OCI-LY1 (cell line): Measurements from ENCODE around the gene PRSS21.

Source experiments
- EZH2 ChIP-seq: fragments of 200-600 bp; sonication (generic), shearing (Covaris generic); IDR thresholded peaks from 2 replicates; pipeline ENCODE4 v1.8.0; 2017; ENCODE audit warnings: borderline replicate concordance, mixed run types, mild to moderate bottlenecking, antibody characterized with exemption, low read length, moderate library complexity, mixed read lengths
- TF ChIP-seq, protein P1 (sequence below): fragments of 200-600 bp; sonication (generic), shearing (Covaris generic); IDR thresholded peaks from 2 replicates; pipeline ENCODE4 v1.5.1; 2017; ENCODE audit warnings: mild to moderate bottlenecking, antibody characterized with exemption, low read length, moderate library complexity, mixed read lengths

- TF ChIP-seq, protein P1, sequence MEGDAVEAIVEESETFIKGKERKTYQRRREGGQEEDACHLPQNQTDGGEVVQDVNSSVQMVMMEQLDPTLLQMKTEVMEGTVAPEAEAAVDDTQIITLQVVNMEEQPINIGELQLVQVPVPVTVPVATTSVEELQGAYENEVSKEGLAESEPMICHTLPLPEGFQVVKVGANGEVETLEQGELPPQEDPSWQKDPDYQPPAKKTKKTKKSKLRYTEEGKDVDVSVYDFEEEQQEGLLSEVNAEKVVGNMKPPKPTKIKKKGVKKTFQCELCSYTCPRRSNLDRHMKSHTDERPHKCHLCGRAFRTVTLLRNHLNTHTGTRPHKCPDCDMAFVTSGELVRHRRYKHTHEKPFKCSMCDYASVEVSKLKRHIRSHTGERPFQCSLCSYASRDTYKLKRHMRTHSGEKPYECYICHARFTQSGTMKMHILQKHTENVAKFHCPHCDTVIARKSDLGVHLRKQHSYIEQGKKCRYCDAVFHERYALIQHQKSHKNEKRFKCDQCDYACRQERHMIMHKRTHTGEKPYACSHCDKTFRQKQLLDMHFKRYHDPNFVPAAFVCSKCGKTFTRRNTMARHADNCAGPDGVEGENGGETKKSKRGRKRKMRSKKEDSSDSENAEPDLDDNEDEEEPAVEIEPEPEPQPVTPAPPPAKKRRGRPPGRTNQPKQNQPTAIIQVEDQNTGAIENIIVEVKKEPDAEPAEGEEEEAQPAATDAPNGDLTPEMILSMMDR: no peak
- no peak for TF ChIP-seq EZH2
Observed at GRCh38 chr16:2811703-2812471, 5.2 kb upstream of the PRSS21 start.
